ENCODE data around the gene AKR1C3. TPM values are rescaled to one million over a fixed set of nuclear protein-coding genes. Genes with fewer than 3 reads are reported as not detected.

The AKR1C3 gene
- total RNA-seq, 1 donor from 2014 or later = 0.50 TPM

GRCh38 chr10:5147255-5147980 lies 53.2 kb downstream of the AKR1C3 start:
- no peaks in the 10 kb centered on the region for H3K4me1 Mint-ChIP-seq (ENCODE audit: low read depth)
- no peaks in the 10 kb centered on the region for H3K36me3 Mint-ChIP-seq (ENCODE audit: low read depth)
- TF ChIP-seq CTCF (IDR thresholded peaks at IDR 0.05) = no peak
- H3K27me3 Mint-ChIP-seq (ENCODE audit: low read depth) = no peaks in the 10 kb centered on the region
- peaks cover 17% of the 10 kb centered on the region for H3K9me3 Mint-ChIP-seq (ENCODE audit: low read depth)
- DNase-seq (ENCODE audit: low spot score) = no peak
- no peak overlapping the region for H3K4me3 Mint-ChIP-seq (ENCODE audit: unreplicated experiment)
- no peak overlapping the region for H3K27ac Mint-ChIP-seq (ENCODE audit: unreplicated experiment)

- no peaks in the 10 kb centered on the region for H3K36me3 Mint-ChIP-seq (ENCODE audit: low read depth)
- peaks cover 17% of the 10 kb centered on the region for H3K9me3 Mint-ChIP-seq (ENCODE audit: low read depth)
- no peaks in the 10 kb centered on the region for H3K27me3 Mint-ChIP-seq (ENCODE audit: low read depth)
- no peak overlapping the region for H3K4me3 Mint-ChIP-seq (ENCODE audit: unreplicated experiment)
- TF ChIP-seq CTCF (IDR thresholded peaks at IDR 0.05) = no peak
- no peak overlapping the region for H3K27ac Mint-ChIP-seq (ENCODE audit: unreplicated experiment)
- H3K4me1 Mint-ChIP-seq (ENCODE audit: low read depth) = no peaks in the 10 kb centered on the region
- no peak for DNase-seq (ENCODE audit: low spot score)
Measured at GRCh38 chr10:5147981-5148677, 53.9 kb downstream of the AKR1C3 start.

GRCh38 chr10:5148678-5149032 lies 54.4 kb downstream of the AKR1C3 start:
- TF ChIP-seq CTCF (IDR thresholded peaks at IDR 0.05) = no peak
- no peak for DNase-seq (ENCODE audit: low spot score)
- Mint-ChIP-seq H3K36me3 (ENCODE audit: low read depth) (no peaks in the 10 kb centered on the region), H3K4me3 (ENCODE audit: unreplicated experiment) (no peak overlapping the region), H3K9me3 (ENCODE audit: low read depth) (peaks cover 17% of the 10 kb centered on the region), H3K27me3 (ENCODE audit: low read depth) (no peaks in the 10 kb centered on the region), H3K4me1 (ENCODE audit: low read depth) (no peaks in the 10 kb centered on the region), H3K27ac (ENCODE audit: unreplicated experiment) (no peak overlapping the region)

- TF ChIP-seq CTCF (IDR thresholded peaks at IDR 0.05) = no peak
- DNase-seq (ENCODE audit: low spot score) = no peak
- H3K36me3 Mint-ChIP-seq (ENCODE audit: low read depth) = no peaks in the 10 kb centered on the region
- H3K9me3 Mint-ChIP-seq (ENCODE audit: low read depth) = peaks cover 22% of the 10 kb centered on the region
- no peaks in the 10 kb centered on the region for H3K4me1 Mint-ChIP-seq (ENCODE audit: low read depth)
- H3K4me3 Mint-ChIP-seq (ENCODE audit: unreplicated experiment) = no peak overlapping the region
- H3K27ac Mint-ChIP-seq (ENCODE audit: unreplicated experiment) = no peak overlapping the region
- no peaks in the 10 kb centered on the region for H3K27me3 Mint-ChIP-seq (ENCODE audit: low read depth)
Measured at GRCh38 chr10:5151076-5151475, 56.9 kb downstream of the AKR1C3 start.

- Mint-ChIP-seq H3K4me3 (ENCODE audit: unreplicated experiment) (no peak overlapping the region), H3K9me3 (ENCODE audit: low read depth) (peaks cover 12% of the 10 kb centered on the region), H3K27me3 (ENCODE audit: low read depth) (no peaks in the 10 kb centered on the region), H3K36me3 (ENCODE audit: low read depth) (no peaks in the 10 kb centered on the region), H3K4me1 (ENCODE audit: low read depth) (no peaks in the 10 kb centered on the region), H3K27ac (ENCODE audit: unreplicated experiment) (no peak overlapping the region)
- DNase-seq (ENCODE audit: low spot score) = no peak
- TF ChIP-seq CTCF (IDR thresholded peaks at IDR 0.05) = no peak
Measured at GRCh38 chr10:5155951-5156350, 61.7 kb downstream of the AKR1C3 start.

Other genes with a start within 250 kb of the AKR1C3 start
- gene AKR1C1, start 131.0 kb upstream of the AKR1C3 start, total RNA-seq = 1.3 to 1.8 TPM (median 1.7 TPM) in 3 replicates
- 0.22 to 0.44 TPM (median 0.26 TPM) in 3 replicates for gene AKR1C2, start 90.6 kb upstream of the AKR1C3 start, total RNA-seq
- gene AKR1C8, start 90.7 kb downstream of the AKR1C3 start, total RNA-seq = not detected in 3 replicates
- not detected in 3 replicates for gene AKR1C4, start 102.4 kb downstream of the AKR1C3 start, total RNA-seq

Measured in chondrocyte (in vitro differentiated cells).